GM18870 (cell line): ENCODE measurements around the gene COL23A1.

Experiments
- ATAC-seq: cut with Tn5 transposase; IDR thresholded peaks from one replicate; pipeline ENCODE4 v1.9.1; 2021; ENCODE audit warnings: moderate library complexity; ENCODE audit not compliant: unreplicated experiment

COL23A1 gene

DNA sequence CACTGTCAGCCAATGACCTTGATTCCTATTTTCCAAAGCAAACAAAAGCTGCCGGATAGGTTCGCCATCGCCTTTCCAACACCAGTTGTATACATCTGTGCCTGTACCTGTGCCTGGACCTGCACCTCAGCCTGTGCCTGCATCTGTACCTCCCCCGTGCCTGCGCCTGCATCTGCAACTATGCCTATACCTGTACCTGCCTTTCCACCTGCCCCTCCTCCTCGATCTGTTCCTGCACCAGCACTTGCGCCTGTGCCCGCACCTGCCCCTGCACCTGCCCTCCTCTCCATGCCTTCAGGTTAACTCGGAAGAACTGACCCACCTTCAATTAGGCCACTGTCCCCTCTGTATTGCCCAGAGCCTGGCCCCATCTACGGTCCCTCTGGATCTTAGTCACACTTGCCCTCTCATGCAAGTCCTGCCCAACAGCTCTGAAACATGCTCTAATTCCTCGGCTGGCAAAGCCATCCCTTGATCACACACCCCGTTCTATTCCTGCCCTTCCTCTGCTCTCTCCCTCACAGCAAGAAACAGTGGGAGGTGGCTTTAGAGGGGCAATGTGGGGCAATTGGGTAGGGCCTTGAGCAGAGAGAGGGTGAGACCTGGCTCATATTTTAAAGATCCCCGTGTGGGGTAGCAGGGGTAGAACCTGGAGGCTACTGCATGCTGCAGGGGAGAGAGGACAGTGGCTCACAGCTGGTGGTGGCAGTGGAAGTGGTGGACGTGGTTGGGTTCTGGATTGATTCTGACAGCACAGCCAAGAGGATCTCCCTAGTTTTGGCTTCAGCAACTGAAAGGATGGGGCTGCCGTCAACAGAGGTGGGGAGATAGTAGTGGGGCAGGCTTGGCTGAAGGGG is 298.0 kb downstream of the COL23A1 start:
- ATAC-seq, result no peak

GRCh38 chr5:178291161-178291561 is 299.0 kb downstream of the COL23A1 start:
- no peak for ATAC-seq

DNA sequence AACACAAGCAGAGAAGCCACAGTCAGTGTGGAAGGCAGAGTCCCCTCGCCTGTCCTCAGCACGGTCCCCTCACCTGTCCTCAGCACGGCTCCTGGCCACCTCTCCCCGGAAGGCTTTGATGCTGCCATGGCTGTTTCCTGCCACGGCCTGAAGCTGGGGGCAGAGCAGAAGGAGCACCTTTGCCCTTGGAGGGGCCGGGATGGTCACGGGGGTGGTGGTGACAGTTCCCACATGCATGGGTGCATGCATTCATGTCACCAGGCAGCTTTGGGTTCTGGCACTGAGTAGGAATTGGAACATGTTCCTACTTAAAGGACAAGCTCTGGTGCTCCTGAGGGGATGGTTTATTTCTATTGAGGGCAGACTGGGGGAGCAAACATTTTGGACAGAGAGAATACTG is 299.8 kb downstream of the COL23A1 start:
- ATAC-seq, result no peak

DNA sequence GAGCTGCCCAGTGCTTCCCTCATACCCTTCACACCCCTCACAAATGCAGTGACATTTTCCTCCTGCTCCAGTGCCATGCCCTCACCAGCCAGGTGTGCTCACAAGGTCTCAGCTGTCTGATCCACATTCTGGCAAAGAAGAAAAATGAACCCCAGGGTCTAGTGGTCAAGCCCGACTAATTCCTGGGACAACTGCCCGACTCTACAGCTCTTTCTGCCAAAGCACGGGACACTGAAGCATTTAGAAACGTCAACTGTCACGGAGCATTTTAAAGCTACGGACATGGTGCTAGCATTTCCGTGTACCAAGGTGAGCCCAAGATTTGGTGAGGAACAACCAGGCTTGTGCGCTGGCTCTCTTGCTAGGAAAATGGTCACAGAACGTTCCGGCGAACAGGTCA is 300.8 kb downstream of the COL23A1 start:
- ATAC-seq, result no peak

DNA sequence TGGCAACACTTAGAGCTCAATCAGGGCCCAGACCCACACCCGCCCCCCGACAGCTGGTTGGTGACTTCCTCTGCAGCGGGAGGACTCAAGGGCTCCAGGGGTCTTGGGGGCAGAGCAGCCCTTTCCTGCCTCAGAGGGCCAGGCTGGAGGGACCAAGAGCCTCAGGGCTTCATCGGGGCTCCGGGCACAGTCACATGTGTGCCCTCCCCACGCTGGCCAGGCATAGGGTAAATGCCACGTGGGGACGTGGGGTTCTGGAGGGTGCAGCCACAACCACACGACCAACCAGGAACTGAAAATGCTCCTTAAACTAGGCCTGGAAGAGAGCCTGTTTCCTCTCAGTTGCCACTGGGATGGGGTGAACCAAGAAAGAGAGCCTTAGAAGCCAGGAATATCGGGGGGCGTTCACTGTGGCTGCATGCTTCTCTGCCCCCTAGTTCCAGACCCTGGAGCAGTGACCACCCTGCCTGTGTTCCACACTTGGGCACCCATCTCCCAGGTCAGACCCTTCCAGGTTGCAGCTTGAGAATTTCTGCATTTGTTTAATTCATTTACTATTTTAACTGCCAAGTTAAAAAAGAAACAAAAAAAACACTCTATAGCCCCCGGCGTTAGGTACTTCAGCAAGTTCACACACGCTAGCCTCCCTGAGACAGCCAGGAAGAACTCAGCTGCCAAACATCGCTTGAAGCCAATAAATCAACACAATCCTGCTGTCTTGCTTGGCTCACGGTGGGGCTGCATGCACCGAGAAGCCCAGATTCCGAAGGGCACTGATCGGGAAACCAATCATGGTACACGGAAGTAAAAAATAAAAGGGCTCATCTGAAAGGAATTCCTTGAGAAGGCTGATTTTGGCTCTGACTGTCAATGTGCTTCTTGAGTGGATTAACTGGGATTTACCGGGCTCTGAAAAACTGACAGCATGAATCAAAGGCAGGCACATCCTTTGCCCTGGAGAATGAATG is 301.5 kb downstream of the COL23A1 start:
- ATAC-seq, result no peak

DNA sequence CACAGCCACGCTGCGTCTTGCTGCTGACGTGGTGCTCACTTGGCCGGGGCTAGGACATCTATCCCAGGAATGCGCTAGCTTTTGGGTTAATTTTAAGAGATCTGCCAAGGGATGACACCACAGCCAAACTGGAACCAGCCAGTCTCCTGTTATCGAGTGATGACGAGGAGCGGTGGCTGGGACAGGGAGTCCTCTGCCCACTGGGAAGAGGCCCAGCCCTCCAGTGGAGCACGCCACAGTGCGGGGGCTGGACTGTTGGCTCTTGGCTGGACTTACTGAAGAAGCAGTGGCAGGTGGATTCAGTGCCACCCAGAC is 302.4 kb downstream of the COL23A1 start:
- no peak for ATAC-seq

DNA sequence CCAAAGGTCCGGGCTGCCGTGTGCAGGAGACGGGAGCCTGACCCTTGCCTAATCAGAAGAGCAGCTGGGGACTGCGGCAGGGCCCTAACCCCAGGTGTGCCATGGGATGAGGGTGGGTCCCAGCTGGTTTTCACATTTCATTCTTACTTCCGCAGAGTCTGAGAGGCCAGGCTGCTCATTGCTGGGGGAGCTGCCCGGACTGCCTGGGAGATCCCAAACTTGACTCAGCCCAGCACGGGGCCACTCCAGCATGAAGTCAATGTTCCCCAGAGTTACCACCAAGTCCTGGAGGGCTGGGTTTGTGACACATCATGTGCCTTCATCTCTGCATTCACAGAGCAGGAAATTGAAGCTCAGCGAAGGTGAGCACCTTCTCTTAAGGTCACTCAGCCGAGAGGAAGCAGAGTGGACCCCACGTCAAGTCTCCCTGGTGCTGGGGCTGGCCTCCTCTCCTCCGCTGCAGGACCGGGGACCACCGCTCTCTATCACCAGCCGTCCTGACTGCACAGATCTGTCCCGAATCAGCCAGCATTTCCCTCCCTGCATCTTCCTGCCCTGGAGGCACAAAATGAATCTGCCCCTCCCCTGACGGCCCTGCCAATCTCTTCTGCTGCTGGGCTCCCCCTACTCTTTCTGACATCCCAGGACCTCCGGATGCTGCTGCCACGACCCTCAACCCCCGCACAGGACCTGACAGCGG is 303.0 kb downstream of the COL23A1 start:
- no peak for ATAC-seq

- no peak for ATAC-seq
These were observed 303.7 kb downstream of the COL23A1 start for GRCh38 chr5:178286226-178287090.

GRCh38 chr5:178285399-178286225 is 304.6 kb downstream of the COL23A1 start:
- no peak for ATAC-seq

GRCh38 chr5:178284996-178285395 is 305.2 kb downstream of the COL23A1 start:
- ATAC-seq, result no peak

DNA sequence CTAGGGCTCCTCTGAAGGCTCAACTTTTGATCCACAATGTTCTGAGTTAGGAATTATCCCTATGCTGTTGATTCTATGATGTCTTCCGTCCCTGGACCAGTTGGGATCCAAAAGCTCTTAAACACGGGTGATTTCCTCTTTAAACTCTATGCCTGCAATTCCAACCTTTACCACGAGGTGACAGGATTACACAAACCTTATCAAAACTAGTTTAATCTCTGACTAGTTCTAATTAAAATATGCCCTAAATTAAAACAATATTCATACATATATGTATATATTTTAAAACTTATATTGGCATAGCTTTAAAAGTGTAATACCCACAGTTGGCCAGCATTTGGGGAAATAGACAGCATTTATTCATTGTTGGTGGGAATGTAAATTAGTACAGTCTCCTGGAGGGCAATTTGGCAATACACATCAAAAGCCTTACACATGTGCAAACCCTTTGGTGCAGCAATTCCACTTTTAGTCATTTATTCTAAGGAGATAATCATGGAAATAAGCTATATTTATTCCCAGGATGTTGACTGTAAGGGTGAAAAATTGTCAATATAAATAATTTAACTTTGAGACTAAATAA is 306.0 kb downstream of the COL23A1 start:
- ATAC-seq, result no peak

DNA sequence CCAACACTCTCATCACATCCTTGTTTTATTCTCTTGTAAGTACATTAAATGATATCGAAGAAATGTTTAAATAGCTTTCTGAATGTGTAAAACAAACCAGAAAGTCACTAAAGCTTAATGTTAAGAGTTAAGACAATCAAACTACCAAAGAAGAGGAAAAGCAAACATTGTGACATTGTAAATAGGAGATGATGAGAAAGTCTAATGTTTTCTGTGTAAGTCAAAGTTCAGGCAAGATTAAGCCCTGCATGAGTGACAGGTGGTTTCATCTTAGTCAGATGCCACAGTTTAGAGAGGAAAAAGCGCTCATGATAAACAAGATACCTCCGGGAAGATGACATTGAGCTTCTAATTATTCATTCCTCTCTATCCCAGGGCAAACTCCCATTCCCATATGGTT is 306.7 kb downstream of the COL23A1 start:
- ATAC-seq, result no peak

DNA sequence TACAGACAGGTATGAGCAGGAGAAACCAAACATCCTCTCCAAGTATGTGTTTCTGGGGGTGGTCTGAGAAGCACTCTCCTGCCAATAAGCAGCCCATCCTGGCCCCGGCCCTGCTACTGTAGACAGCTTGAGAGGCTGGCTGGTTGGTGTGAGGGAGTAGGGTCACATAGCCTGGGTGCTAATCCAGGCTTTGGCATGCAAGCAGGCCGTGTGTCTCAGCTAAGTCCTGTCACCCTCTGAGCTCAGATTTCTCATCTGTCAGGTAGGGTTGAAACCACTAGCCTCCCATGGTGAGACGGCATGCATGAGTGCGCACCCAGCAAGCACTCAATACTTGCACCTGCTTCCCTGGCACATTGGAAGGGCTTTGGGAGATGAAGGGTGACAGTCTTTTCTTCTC is 307.8 kb downstream of the COL23A1 start:
- no peak for ATAC-seq

DNA sequence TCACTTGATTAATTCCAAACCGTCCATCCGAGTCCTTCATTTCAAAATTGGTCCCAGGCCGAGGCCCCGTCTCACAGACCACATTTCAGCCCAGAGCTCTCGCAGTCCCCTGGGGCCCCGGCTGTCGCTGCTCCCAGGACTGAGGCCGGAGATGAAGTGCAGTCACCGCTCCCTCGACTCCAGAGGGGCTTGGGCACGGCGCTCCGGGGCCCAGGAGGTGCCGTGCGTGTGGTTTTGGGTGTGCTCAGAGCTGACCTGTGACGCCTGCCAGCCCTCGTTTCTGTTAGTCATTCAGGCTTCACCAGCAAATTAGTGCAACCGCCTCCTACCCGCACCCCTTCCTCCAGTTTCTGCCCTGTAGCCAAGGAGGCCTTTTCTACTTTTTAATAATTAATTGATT is 308.9 kb downstream of the COL23A1 start:
- ATAC-seq, result no peak

- ATAC-seq, result no peak
These were observed 309.6 kb downstream of the COL23A1 start for GRCh38 chr5:178280631-178281030.

GRCh38 chr5:178279723-178280438 is 310.3 kb downstream of the COL23A1 start:
- ATAC-seq, result no peak

DNA sequence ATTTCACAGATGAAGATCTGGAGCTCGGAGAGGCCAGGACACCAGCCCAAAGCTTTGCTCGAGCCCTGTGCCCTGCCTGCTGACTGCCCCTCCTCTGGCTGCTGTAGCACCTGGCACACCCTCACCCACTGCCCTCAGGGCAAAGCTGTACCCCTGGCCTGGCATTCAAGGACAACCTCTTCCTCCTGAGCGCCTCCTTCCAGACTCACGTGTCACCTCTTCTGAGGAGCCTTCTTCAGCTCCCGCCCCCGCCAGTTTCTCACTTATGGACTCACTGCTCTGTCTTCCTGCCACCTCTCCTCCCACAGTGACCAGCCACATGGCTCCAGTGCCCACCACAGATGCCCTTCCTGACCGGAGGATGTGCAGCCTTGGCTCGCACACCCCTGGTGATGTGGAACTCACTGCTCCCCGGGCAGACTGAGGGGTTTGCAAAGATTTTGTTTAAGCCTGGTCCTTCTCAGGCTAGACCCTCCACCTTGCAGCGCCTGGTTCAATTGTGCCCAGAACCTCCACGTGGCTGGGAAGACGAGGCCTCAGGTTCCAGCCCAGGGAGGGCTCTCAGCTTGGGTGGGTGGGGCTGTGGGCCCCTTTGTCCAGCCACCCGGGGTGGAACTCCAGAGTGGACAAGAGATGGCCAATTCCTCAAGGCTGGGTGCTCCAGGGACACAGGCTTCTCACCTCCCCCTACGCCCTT is 311.0 kb downstream of the COL23A1 start:
- ATAC-seq, result no peak
